Adrenal gland (tissue), 12 donors: ENCODE measurements around the gene TULP4. TPM values are rescaled to one million over a fixed set of nuclear protein-coding genes. Genes with fewer than 3 reads are reported as not detected.
"Not testable (repeated sequence)": the region's sequence is repeated elsewhere in the genome, so short reads cannot be mapped to it uniquely, and the experiment has no call there.

ENCODE experiments used
- DNase-seq, 7 donors: peaks; one replicate each; pipeline ENCODE4 v3.0.0-alpha.2; 2019 to 2020
- H3K27ac ChIP-seq, 5 donors: fragments of 200-600 bp; sonication (generic) in 4 of 5; 1 replicate in 3 of 5; 2 replicates in 2 of 5; pipeline versions ENCODE4 v1.5.1 to v1.8.0; 2016 to 2020; ENCODE audit warnings: mild to moderate bottlenecking in 1 of 5
- H3K27me3 ChIP-seq: fragments of 200-600 bp; 2 replicates; pipeline ENCODE4 v1.8.0; 2021
- H3K36me3 ChIP-seq, 2 donors: fragments of 200-600 bp; replicated peaks in 1 of 2; 1 replicate in 1 of 2; 2 replicates in 1 of 2; pipeline versions ENCODE4 v1.5.1 to v1.8.0; 2018 to 2022
- H3K4me1 ChIP-seq, 2 donors: fragments of 200-600 bp; replicated peaks in 1 of 2; 1 replicate in 1 of 2; 2 replicates in 1 of 2; pipeline versions ENCODE4 v1.5.1 to v1.8.0; 2018 to 2021
- H3K4me3 ChIP-seq, 4 donors: fragments of 200-600 bp; sonication (generic) in 3 of 4; one replicate each; pipeline ENCODE4 v1.5.1; 2016 to 2018
- H3K9me3 ChIP-seq, 3 donors: fragments of 200-600 bp; sonication (generic) in 1 of 3; replicated peaks in 1 of 3; 1 replicate in 2 of 3; 2 replicates in 1 of 3; pipeline versions ENCODE4 v1.5.1 to v1.8.0; 2016 to 2021
- CTCF ChIP-seq, 6 experiments: fragments of 450-650 bp in 4 of 6; fragments of 200-600 bp in 2 of 6; sonication (generic) in 1 of 6; IDR thresholded peaks; 1 replicate in 5 of 6; 2 replicates in 1 of 6; pipeline versions ENCODE4 v1.5.1 to v1.8.0; 2016 to 2021; ENCODE audit warnings: antibody characterized with exemption in 6 of 6, mild to moderate bottlenecking in 2 of 6, moderate library complexity in 1 of 6
- POLR2A ChIP-seq, 2 donors: fragments of 450-650 bp; IDR thresholded peaks; one replicate each; pipeline ENCODE4 v1.6.1; 2017; ENCODE audit warnings: antibody characterized with exemption in 2 of 2, mild to moderate bottlenecking in 2 of 2, moderate library complexity in 1 of 2
- WGBS, 4 donors: extraction: QIAGEN DNeasy Blood & Tissue Kit in 2 of 4; methylation state at CpG; one replicate each; pipeline versions ENCODE4 v1.1.5 to v1.1.7; 2013 to 2017; 5-methylcytosine and 5-hydroxymethylcytosine counted together
- intact Hi-C, 2 donors: fragments of 100-400 bp; cut with DNase I; formaldehyde crosslinking; loops; one replicate each; pipeline versions ENCODE4 v1.14.1 to v1.15.0; 2022 to 2023
- polyA plus RNA-seq, 3 donors: library from polyadenylated mRNA; stranded (reverse); fragments of 200-250 nt in 2 of 3; fragments of 350-450 nt in 1 of 3; fragmentation: Illumina TruSeq in 1 of 3; extraction: RNeasy Lipid Tissue Mini Kit (QIAGEN cat#74804) in 1 of 3; gene quantifications; one replicate each; pipeline ENCODE4 v1.2.3, GENCODE V29; 2013 to 2014
- total RNA-seq, 9 donors: library from RNA; depleted of rRNA in 4 of 9; stranded (reverse); fragments of >200 nt in 4 of 9; fragments of 120-200 nt in 1 of 9; fragmentation: NEBNext Ultra II Directional in 1 of 9; extraction: Animal tissue kit (Norgen Biotek cat#: 25700) in 1 of 9; gene quantifications; one replicate each; pipeline versions ENCODE4 v1.1.0 to v1.2.4, GENCODE V29; 2013 to 2023
- donor health status: healthy with polysubstance abuse.
- donor health status: Bipolar disorder and iron deficiency.
- donor health status: DM: yes; HTN: yes; CAD: no.
- donor health status: DM: no; HTN: no; CAD: no.
- donor health status: DM: no; HTN: no; CAD: no.
- donor health status: DM: yes; HTN: yes; CAD: no.

The TULP4 gene
- total and polyA plus RNA-seq, 12 donors, result 1.9 to 89.6 (median 61.4) TPM

GRCh38 chr6:158333094-158333493 lies 20.8 kb downstream of the TULP4 start:
- Histone ChIP-seq H3K4me3 (no peak overlapping the region), H3K27me3 (no peaks in the 10 kb centered on the region), H3K4me1 (peaks cover 0 to 5% of the 10 kb centered on the region in 2 donors), H3K36me3 (no peaks in the 10 kb centered on the region), H3K27ac (no peak overlapping the region), H3K9me3 (no peaks in the 10 kb centered on the region)
- intact Hi-C loops, result no loop called here
- WGBS, 4 donors, result 96 to 99% (median 97%) methylated on average over 4 of the region's 4 CpGs
- no peak for DNase-seq
- TF ChIP-seq POLR2A (IDR thresholded peaks at IDR 0.05) (no peak), CTCF (IDR thresholded peaks at IDR 0.05) (no peak)

GRCh38 chr6:158334534-158334933 lies 22.3 kb downstream of the TULP4 start:
- DNase-seq, result no peak
- Histone ChIP-seq H3K36me3 (no peaks in the 10 kb centered on the region), H3K4me3 (no peak overlapping the region), H3K9me3 (no peaks in the 10 kb centered on the region), H3K27me3 (no peaks in the 10 kb centered on the region), H3K27ac (no peak overlapping the region), H3K4me1 (no peaks in the 10 kb centered on the region)
- no peak for TF ChIP-seq POLR2A (IDR thresholded peaks at IDR 0.05)
- no peak for TF ChIP-seq CTCF (IDR thresholded peaks at IDR 0.05)
- WGBS, 4 donors, result 84 to 100% (median 96%) methylated on average over 2 of the region's 2 CpGs
- intact Hi-C loops, result no loop called here

GRCh38 chr6:158337332-158337731 lies 25.1 kb downstream of the TULP4 start:
- intact Hi-C loops, result no loop called here
- Histone ChIP-seq H3K4me3 (no peak overlapping the region), H3K4me1 (no peaks in the 10 kb centered on the region), H3K36me3 (no peaks in the 10 kb centered on the region), H3K27me3 (no peaks in the 10 kb centered on the region), H3K9me3 (no peaks in the 10 kb centered on the region), H3K27ac (no peak overlapping the region)
- no peak for TF ChIP-seq POLR2A (IDR thresholded peaks at IDR 0.05)
- no peak for TF ChIP-seq CTCF (IDR thresholded peaks at IDR 0.05)
- WGBS, 4 donors, result 92 to 96% (median 95%) methylated on average over 2 of the region's 2 CpGs
- DNase-seq, result no peak

GRCh38 chr6:158338311-158339112 lies 26.2 kb downstream of the TULP4 start:
- WGBS, 4 donors, result 92 to 96% (median 94%) methylated on average over 5 of the region's 5 CpGs

GRCh38 chr6:158339197-158339596 lies 26.9 kb downstream of the TULP4 start:
- 76 to 83% (median 80%) methylated on average over 10 of the region's 10 CpGs for WGBS, 4 donors
- DNase-seq, result not testable (repeated sequence)

More at GRCh38 chr6:158338311-158339112, 26.2 kb downstream of the TULP4 start:
- Histone ChIP-seq H3K4me3 (no peak overlapping the region), H3K4me1 (no peaks in the 10 kb centered on the region), H3K27me3 (no peaks in the 10 kb centered on the region), H3K9me3 (no peaks in the 10 kb centered on the region), H3K27ac (no peak overlapping the region), H3K36me3 (no peaks in the 10 kb centered on the region)
- intact Hi-C loops, result no loop called here
- DNase-seq, result no peak
- TF ChIP-seq CTCF (IDR thresholded peaks at IDR 0.05) (no peak), POLR2A (IDR thresholded peaks at IDR 0.05) (no peak)

More at GRCh38 chr6:158339197-158339596, 26.9 kb downstream of the TULP4 start:
- H3K4me1 ChIP-seq, H3K4me3 ChIP-seq, H3K36me3 ChIP-seq, H3K27ac ChIP-seq, H3K9me3 ChIP-seq, intact Hi-C loops, H3K27me3 ChIP-seq: not testable (repeated sequence)
